NT2/D1 (cell line): ENCODE data around the gene ERC2.

Experiments
- YY1 ChIP-seq: IDR thresholded peaks from 2 replicates; pipeline ENCODE4 v1.6.1; 2011; ENCODE audit not compliant: insufficient read length, insufficient read depth
- ZNF274 ChIP-seq: IDR thresholded peaks from 2 replicates; pipeline ENCODE4 v1.6.1; 2011; ENCODE audit warnings: mild to moderate bottlenecking, low read depth, low read length

DNA sequence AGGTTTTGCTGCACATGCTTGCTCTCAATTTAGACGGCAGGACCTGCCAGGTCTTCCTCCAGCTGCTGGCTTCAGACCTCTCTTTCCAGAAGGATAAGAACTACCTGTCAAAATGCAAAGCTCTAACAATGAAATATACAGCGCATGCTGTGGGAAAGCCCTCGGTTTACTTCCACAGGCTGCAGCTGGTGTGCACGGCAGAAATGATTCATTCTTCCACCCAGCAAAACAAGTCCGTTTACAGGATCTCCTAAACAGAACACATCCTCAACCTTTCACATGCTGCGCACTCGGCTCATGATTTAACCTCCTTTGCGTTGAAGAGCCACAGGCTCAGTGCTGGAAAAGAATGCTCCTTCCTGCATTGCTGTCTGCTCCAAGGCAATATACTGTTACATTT lies 888.8 kb downstream of the ERC2 start:
- TF ChIP-seq ZNF274 (no peak), YY1 (no peak)
